A549 (cell line): ENCODE measurements around the gene WNT8B.

Experiments
- ATOH8 ChIP-seq: fragments of 250-450 bp; sonication (Bioruptor Pico); IDR thresholded peaks from 2 replicates; pipeline ENCODE4 v1.5.0; 2020; ENCODE audit warnings: low read depth, mild to moderate bottlenecking, moderate library complexity
- CHD4 ChIP-seq: fragments of 200-600 bp; sonication (generic); IDR thresholded peaks from 2 replicates; pipeline ENCODE4 v1.6.1; 2016; ENCODE audit warnings: antibody characterized with exemption, mild to moderate bottlenecking, borderline replicate concordance
- CTCF ChIP-seq: fragments of >200 bp; sonication (Bioruptor Twin); formaldehyde crosslinking; IDR thresholded peaks from 3 replicates; pipeline ENCODE4 v1.5.1; 2016
- JUN ChIP-seq, 2 experiments: fragments of >200 bp; sonication (Bioruptor Twin); formaldehyde crosslinking; IDR thresholded peaks; 2 replicates in 1 of 2; 3 replicates in 1 of 2; pipeline ENCODE4 v1.6.1; 2016 to 2017
- MYC ChIP-seq: IDR thresholded peaks from 2 replicates; pipeline ENCODE4 v1.6.1; 2012; ENCODE audit warnings: mild to moderate bottlenecking, inconsistent platforms, low read length, improper control_type of control experiment, borderline replicate concordance
- POLR2A ChIP-seq: IDR thresholded peaks from 2 replicates; pipeline ENCODE4 v1.6.1; 2012; ENCODE audit warnings: mild to moderate bottlenecking, low read length
- RAD21 ChIP-seq, 2 experiments: fragments of >200 bp in 1 of 2; sonication (Bioruptor Twin) in 1 of 2; formaldehyde crosslinking in 1 of 2; IDR thresholded peaks in 1 of 2; conservative IDR thresholded peaks in 1 of 2; 2 replicates in 1 of 2; 3 replicates in 1 of 2; pipeline ENCODE4 v1.6.1; 2012 to 2018; ENCODE audit warnings: inconsistent platforms in 1 of 2
- RCOR1 ChIP-seq: fragments of 150-350 bp; IDR thresholded peaks from 2 replicates; pipeline ENCODE4 v1.6.1; 2014; ENCODE audit warnings: antibody characterized with exemption, low read length, low read depth
- REST ChIP-seq: fragments of 200-600 bp; sonication (generic); IDR thresholded peaks from 2 replicates; pipeline ENCODE4 v1.6.1; 2016; ENCODE audit warnings: antibody characterized with exemption, mild to moderate bottlenecking, moderate library complexity

GRCh38 chr10:100485801-100486495 is 23.1 kb downstream of the WNT8B start:
- TF ChIP-seq REST (no peak), RAD21 (conservative IDR thresholded peaks at IDR 0.05 in 1 of 2, IDR thresholded peaks at IDR 0.05 in 1 of 2) (no peak), CTCF (no peak), POLR2A (no peak), JUN (IDR thresholded peaks at IDR 0.05) (no peak), RCOR1 (no peak), CHD4 (no peak), ATOH8 (no peak), MYC (no peak)
